GM21447 (cell line): ENCODE measurements around the gene WDR36.

Experiments
- ATAC-seq: cut with Tn5 transposase; IDR thresholded peaks from one replicate; pipeline ENCODE4 v1.9.1; 2021; ENCODE audit not compliant: unreplicated experiment

The WDR36 gene

GRCh38 chr5:111092062-111092853 is at the start of gene WDR36:
WDR36 (plus strand) TSS chr5:111092348; CDS start chr5:111092457, 109 bp downstream.
- peak; percentile 96 for ATAC-seq

DNA sequence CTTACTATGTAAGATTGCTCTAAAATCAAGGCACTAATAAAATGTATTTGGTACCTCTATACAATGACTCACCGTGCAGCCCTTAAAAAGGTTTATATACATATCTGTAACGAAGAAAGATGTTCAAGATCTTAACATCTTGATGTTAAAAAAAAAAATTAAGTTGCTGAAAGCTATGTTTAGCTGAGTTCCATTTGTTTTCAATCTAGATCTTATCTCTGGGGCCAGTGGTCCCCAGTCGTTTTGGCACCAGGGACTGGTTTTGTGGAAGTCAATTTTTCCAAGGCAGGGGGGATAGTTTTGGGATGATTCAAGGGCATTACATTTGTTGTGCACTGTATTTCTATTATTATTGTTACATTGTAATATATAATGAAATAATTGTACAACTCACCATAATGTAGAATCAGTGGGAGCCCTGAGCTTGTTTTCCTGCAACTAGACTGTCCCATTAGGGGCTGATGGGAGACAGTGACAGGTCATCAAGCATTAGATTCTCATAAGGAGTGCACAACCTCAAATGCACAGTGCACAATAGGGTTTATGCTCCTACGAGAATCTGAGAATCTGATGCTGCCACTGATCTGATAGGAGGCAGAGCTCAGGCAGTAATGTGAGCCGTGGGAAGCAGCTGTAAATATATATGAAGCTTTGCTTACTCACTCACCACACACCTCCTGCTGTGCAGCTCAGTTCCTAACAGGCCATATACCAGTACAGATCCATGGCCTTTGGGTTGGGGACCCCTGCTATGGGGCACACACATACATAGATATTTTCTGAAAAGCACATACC is 48.2 kb upstream of the WDR36 start:
- ATAC-seq: no peak

DNA sequence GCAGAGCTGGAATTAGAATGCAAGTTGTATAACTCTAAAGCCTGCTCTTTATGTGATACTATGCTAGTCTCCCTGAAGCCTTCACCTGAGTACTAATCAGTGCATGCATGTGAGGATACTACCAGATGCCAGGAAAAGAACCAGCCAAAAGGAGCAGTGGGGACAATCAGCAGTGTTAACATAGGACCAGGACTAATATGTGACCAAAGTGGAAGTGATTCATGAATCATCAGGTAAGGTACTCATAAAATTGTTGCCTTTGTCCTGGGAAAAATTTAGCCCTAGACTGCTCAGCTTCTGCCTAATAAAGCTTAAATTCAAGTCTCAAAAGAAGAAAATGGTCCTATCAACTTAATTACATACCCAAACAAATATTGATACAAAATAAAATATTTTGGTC is 34.1 kb upstream of the WDR36 start:
- ATAC-seq: no peak

GRCh38 chr5:111060169-111060568 is 32.0 kb upstream of the WDR36 start:
- no peak for ATAC-seq

- no peak for ATAC-seq
These were observed 30.5 kb upstream of the WDR36 start for GRCh38 chr5:111061618-111062017.

- ATAC-seq: peak; percentile 75
These were observed 28.3 kb upstream of the WDR36 start for GRCh38 chr5:111063709-111064322.

- no peak for ATAC-seq
These were observed 25.7 kb upstream of the WDR36 start for GRCh38 chr5:111066261-111066938.

DNA sequence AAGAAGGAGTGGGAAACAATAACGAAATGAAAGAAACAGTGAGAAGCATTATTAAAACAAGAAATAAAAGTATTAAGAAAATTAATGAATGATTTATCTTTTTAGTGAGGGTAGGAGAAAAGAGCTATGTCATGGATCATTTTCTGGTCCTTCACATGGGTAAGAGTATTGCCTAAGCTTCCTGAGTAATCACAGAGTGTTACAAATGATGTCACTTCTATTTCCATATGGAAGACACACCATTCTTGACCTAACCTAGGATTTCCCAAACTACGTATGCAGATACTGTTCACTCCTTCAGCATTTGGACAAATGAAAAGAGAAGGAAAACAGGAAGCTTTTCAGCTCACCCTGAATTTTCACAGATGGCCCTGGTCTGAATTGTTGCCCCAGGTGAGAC is 23.9 kb upstream of the WDR36 start:
- ATAC-seq: no peak

GRCh38 chr5:111069839-111070238 is 22.3 kb upstream of the WDR36 start:
- no peak for ATAC-seq

DNA sequence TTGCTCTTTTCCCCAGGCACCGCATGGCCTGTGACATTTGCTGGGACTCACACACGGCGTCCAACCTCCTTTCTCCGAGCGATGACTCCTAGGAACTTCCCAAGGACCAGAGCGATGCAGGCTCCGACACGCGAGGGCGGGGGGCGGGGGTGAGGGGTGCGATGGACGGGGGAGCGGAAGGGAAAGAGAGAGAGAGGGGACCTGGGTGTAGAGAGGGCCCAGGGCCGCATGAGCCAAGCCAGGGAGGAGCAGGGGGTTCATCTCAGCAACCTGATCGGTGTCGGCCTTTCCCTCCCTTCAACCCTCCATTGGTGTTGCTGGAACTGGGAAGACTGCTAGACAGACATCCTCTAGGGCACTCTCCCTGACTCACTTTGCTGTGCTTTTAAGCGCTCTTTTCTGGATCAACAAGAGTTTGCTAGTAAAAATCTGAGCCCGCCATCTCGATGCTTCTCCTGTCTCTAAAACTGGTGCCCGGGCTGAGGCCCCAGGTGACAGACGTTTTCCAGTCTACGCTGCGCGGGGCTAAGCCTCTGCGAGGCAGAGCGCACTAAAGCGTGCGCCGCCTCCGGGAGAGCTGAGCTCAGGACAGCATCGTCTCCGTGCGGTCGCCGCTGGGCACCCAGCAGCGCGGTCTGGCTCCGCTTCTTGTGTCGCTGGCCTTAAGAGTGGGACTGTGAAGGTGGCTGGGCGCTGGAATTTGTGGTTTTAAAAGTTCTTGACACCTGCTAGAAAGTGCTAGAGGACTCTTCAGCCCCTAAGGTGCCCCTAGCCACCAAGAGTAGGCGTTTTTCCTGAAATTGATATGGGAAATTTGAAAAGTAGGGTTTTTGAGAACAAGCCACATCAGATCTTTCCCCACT is 21.6 kb upstream of the WDR36 start:
- no peak for ATAC-seq

GRCh38 chr5:111071413-111071812 is 20.7 kb upstream of the WDR36 start, which contains the start of gene TSLP:
TSLP (plus strand) TSS chr5:111071713; CDS start chr5:111071891, 178 bp downstream.
- no peak for ATAC-seq

DNA sequence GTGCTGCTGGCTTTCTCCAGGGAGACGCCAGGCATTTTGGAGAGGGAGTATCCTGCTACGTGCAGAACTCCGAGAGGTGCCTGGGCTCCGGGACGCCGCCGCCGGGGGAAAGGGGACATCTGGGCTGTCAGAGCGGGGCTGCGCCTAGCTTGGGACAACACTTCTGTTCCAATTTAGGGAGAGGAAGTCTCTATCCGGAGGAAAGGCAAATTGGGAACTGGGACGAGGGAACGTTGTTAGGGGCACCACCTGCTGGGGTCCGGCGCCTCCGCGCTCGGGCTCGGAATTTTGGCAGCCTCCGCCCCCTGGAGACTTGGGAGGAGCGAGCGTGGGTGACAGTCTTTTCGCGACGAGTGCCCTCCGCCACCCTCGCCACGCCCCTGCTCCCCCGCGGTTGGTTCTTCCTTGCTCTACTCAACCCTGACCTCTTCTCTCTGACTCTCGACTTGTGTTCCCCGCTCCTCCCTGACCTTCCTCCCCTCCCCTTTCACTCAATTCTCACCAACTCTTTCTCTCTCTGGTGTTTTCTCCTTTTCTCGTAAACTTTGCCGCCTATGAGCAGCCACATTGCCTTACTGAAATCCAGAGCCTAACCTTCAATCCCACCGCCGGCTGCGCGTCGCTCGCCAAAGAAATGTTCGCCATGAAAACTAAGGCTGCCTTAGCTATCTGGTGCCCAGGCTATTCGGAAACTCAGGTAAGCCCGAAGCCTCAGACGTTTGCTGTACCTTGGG is 19.0 kb upstream of the WDR36 start:
- peak; percentile 91 for ATAC-seq

DNA sequence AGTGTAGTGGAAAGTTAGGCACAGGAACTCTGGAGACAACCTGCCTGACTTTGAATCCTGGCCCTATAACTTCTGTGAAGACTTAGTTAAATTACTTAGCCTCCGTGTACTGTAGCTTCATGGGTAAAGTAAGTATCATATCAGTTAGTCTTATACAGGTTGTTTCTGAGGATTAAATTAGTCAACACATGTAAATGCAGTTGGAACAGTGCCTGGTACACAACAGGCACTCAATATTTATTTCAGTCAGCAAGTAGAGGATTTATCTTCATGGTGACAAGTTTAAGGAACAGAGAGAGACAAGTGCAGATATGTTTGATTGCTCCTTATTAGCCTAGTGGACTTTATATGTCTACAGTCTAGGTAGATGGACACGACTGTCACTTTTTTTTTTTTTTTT is 17.9 kb upstream of the WDR36 start:
- no peak for ATAC-seq

DNA sequence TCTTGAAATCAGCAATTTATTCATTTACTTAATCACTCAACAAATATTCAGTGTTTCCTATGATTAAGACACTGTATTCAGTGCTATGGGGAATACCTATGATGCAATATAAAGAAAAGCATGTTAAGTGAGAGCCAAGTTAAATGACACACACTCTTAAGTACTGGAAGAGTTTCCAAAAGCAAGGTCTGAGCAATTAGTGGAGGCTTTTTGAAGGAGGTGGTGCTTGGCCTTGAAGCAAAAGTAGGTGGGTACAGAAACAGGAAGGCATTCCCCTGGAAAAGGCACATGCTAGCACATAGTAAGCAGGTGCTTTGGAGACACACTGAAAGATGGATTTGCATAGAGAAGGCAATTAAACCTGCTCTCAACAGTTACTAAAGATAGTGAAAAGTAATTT is 16.6 kb upstream of the WDR36 start:
- ATAC-seq: no peak

GRCh38 chr5:111076091-111076490 is 16.1 kb upstream of the WDR36 start:
- ATAC-seq: no peak

- ATAC-seq: no peak
These were observed 14.5 kb upstream of the WDR36 start for GRCh38 chr5:111077678-111078077.

DNA sequence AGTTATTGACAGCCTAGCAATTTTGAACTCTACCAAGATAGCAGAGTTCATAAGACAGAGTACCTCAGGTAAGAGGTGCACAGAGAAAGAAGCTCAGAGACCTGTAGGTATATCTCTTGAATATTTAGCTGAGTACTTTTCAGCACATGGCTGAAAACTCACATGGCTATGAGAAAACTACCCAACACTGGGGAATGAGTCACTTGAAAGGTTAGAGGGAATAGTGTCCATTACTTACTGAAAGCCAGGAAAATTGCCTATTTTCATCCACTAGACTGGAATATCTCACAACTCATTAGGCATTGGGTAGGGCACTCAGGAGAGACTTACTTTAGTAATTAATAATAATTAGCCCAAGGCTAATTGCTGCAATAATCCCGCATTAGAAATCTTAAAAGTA is 12.3 kb upstream of the WDR36 start:
- no peak for ATAC-seq

DNA sequence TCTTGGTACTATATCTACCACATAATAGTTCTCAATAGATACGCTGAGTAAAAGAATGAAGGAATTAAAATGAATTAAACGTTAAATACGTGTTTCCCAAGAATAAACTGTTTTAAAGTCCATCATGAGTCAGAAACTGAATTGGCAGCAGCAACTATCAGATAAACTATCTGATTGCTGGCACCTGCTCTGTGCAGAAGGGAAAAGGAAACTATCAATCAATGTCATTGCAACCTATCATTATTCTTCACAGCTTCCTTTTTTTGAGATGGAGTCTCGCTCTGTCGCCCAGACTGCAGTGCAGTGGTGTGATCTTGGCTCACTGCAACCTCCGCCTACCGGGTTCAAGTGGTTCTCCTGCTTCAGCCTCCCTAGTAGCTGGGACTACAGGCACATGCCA is 8.8 kb upstream of the WDR36 start:
- ATAC-seq: peak; percentile 55

DNA sequence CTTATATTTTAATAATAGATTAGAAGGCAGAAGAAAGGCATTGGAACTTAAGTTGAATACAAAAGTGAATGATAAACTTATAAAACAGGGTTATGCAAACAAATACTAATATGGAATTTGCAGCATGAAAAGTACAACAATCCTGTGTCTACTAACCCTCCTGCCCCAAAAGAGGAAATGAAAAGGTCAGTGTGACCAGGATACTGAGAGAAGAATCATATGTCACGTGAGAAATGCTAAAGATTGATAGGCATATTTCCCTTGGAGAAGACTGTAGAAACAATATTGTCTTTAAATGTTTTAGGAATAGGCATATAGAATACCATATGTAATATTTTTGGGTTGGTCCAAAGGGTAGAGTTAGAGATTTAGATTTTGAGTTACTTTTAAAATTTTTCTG is 3.8 kb downstream of the WDR36 start:
- ATAC-seq: no peak
